Pons (tissue), 1 donor: ENCODE data around the gene RIMKLA.

ENCODE experiments used
- DNase-seq: peaks from one replicate; pipeline ENCODE4 v3.0.0-alpha.2; 2016; ENCODE audit warnings: low spot score

Gene RIMKLA, protein sequence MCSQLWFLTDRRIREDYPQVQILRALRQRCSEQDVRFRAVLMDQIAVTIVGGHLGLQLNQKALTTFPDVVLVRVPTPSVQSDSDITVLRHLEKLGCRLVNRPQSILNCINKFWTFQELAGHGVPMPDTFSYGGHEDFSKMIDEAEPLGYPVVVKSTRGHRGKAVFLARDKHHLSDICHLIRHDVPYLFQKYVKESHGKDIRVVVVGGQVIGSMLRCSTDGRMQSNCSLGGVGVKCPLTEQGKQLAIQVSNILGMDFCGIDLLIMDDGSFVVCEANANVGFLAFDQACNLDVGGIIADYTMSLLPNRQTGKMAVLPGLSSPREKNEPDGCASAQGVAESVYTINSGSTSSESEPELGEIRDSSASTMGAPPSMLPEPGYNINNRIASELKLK

DNA sequence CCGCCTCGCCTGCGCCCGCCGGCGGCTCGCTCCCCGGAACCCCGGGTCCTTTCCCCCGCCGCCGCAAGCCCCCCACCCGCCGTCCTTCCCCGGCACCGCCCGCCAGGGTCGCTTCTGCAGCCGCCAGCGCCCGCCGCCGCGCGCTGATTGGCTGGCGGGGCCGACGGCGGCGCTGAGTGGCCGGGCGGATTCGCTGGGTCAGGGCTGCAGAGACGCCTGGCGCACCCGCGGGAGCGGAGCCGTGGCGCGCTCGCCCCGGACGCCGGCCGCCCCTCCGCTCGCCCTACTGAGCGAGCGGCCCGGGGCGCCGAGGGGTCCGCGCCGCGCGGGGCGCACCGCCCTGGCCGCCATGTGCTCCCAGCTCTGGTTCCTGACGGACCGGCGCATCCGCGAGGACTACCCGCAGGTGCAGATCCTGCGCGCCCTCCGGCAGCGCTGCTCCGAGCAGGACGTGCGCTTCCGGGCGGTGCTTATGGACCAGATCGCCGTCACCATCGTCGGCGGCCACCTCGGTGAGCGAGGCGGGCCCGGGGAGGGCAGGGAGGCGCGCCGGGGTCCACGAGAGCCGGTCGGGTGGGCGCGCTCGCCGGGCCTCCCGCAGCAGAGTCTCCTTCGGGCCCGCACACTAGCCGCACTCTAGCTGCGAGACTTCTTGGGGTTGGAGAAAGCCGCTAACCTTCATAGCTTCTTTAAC lies at the start of gene RIMKLA:
Gene RIMKLA (plus strand): TSS at position 207 of the 694 bp plus-strand sequence. CDS start 143 bp downstream, at position 350.
- peak; percentile 48 for DNase-seq

DNA sequence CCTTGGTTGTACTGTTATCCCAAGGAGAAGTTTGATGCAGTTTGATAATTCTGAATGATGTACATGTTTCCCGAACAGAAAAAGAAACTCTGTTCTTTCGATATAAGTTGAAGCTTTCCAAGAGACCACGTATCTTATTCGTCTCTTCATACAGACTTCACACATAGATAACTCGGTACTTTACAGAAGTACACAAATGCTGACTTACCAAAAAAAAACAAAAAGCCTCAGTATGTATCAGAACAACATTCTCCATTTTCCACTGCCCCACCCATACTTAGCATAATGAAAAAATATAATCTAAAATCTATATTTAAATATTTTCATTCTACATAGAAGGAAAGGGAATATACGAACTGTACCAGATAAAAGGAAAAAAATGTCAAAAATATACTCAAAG lies 47.7 kb upstream of the RIMKLA start:
- DNase-seq, result no peak

DNA sequence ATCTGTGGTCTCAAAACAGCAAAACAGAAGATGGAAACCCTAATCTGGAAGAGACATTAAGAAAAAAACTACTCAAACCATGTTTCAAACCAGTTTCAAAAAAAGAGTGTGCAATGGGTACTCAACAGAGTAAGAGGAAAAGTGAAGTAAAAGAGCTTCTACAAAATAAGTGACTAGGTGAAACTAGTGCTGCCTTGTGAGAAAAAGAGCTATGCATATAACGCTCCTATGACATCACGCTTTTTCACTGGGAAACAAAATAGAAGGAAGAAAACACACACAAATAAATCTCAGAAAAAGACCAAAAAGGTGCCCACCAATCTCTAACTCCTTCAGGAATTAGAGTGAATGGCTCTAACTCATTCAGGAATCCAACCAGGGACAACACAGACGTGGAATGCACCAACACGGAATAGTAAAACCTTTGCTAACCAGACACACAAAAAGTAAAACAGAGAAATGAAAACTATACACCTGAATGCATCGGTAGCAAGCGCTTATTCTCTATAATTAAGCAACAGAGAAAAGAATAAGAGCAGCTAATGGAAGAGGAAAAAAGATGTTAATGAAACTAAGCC lies 46.8 kb upstream of the RIMKLA start:
- no peak for DNase-seq

DNA sequence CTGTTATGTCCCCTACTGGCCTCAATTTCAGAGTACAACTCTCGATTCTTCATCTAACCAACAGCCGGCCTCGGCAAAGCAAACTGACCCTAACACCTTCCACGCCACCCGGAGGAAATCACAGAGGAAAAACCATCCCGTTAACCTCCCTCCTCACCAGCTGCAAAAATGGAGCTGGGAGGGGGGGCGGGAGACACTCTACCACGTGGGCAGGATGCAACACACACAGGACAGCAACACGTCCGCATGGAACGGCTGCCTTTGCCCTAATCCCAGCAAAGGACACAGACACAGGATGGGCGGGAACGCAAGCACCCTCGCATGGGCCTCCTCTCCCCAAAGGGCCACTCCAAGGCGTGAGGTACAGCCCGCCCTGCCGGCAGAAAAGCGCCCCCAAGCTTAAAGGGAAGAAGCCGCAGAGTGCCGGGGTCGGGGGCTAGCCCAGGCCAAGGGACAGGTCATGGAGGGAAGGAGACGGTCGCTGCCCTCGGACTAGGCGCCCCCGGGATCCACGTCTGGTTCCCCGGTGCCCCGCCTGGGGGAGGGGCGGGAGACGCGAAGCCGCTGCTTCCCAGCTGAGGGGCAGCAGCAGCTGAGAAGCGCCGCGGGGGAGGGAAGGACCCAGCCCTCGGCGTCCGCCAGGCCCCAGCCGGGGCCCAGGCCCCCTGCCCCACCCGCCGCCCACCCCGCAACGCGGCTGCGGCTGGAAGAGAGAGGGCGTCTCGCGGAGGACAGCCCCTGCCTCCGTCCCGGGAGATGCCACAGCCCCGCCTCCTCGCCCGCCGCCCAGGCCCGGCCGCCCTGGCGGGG lies 46.1 kb upstream of the RIMKLA start:
- peak; percentile 61 for DNase-seq

DNA sequence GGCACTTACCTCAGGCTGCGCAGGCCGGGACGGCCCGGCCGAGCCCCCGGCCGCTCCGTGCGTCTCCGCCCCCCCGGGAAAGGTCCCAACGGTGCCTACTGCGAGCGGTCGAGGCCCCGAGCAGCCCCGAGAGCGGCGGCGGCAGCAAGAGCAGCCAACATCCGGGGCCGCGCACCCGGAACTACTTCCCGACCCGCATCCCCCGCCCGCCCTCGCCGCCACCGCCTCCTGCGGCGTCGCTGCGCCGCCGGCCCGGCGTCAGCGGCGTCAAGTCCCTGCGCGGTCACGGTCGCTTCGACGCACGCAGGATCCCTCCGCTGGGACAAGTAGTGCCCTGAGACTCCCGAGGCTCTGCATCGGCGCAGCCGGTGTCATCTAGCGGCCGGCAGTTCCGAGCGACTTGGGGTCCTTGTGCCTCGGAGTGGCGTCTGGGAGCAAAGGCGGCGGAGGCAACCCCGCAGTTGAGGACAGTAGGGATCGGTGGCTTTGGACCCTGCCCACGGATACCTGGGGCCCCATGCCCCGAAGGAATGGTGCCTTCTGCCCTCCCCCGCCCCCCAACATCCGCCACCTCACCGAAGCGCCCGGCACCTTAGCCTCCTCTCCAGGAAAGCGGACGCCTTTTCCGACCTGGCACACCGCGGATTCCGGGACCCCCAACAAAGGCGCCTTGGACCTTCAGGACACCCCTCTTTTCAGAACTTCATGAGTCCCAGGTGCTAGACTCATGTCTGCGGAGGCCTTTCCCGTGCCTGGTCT lies 45.4 kb upstream of the RIMKLA start, which contains the start of gene FOXJ3:
Gene FOXJ3 (minus strand): TSS at position 186 of the 759 bp plus-strand sequence. CDS start 24,142 bp downstream, outside the sequence.
- peak; percentile 81 for DNase-seq

DNA sequence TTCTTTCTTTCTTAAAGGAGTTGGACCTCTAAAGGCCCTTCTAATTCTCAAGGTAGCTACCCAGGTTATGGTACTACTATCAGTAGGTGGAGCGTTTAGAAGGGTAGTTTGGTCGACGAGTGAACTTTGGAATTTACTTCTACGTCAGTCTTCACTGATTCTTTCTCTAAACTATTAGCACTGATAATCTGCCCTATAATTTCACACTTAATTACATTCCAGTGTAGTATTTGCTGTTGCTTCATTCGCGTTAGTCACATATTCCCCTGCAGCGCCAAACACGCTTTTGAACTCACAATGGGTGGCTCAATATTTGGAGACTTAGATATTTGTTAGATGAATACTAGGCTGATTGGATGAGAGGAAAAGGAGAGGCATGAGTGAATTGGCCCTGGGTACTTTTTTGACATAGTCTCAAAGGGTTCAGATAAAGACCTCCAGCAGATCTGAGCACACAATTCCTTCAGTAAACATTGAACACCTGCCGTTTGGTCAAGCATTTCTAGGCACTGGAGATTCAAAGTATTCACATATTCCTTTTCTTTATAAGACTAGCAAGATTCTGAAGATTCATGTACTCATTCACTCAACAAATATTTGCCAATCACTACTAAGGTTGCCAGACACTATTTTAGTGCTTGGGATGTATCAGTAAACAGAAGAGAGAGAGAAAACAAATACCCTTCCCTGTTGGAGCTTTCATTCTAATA lies 44.6 kb upstream of the RIMKLA start:
- peak; percentile 28 for DNase-seq

DNA sequence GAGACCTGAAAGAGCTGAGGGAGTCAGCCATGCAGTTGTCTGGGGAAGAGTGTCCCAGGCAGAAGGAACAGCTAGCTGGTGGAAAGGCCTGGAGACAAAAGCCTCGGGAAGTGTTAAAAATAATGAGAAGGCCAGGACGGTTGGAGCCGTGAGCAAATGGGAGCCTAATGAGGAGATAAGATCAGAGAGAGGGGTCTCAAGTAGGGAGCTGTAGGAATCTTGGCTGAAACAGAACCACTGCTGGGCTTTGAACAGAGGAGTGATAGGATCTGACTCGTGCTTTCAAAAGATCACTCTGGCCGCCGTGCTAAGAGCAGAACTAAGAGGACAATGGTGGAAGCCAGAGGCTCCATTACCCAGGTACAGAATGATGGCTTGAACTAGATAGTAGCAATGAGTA lies 43.6 kb upstream of the RIMKLA start:
- no peak for DNase-seq

DNA sequence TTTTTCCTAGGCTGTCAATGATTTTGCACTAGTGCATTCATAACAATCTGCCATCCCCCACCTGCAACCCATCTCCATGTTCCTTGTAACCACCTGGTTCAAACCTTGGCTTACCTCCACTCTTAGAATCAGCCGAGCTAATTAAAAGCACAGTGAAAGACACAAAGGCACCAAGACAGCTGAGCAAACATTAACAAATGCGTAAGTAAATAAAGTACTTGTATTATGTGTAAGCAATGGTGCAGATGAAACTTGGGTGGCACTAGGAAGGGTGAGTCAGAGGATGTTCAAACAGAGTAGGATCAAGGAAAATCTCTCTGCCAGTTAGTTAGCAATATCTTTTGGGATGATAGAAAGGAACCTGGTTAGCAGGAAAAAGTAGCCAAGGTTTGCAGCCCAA lies 40.5 kb upstream of the RIMKLA start:
- no peak for DNase-seq

DNA sequence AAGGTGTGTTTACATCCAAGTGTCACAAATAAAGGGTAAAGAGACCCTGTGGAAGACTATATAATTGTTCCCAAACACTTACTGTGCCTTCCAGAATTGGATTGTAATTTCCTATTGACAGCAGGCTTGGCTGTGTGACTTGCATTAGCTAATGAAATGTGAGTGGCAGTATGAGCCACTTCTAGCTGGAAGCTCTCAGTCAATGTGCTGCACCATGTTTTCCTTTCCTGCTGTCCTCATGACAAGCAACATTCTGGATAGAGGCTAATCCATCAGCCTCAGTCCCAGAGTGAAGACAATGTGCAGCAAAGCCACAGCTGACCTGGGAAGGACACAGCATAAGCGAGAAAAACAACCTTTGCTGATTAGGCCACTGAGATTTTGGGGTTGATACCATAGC lies 39.7 kb upstream of the RIMKLA start:
- DNase-seq, result peak; percentile 29

DNA sequence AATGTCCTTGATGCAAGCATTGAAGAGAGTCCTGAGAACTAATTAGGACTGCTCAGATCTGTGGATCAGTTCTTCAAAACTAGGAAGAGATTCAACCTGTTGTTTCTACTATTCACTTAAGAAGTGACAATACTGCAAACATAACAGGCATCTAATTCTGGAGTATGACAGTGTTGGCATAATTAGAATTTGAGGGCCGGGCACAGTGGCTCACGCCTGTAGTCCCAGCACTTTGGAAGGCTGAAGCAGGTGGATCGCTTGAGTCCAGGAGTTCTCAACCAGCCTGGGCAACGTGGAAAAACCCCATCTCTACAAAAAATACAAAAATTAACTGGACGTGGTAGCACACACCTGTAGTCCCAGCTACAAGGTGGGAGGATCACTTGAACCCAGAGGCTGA lies 37.5 kb upstream of the RIMKLA start:
- no peak for DNase-seq

DNA sequence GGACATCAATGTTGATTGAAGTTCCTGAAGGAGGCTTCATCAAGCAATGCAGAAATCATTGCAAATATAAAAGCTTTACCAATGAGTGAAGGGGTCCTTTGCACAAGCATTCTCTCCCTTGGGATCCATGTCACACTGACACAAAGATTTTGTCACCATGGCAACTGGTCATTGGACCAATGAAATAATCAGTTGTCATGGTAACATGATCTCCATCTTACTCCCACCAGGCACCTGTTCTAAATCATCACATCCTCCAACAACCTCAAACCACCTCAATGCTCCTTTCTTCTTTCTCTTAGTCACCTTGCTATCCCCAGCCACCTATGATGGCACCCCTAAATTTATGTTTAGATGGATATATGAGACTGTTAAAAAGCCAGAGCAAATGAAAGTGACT lies 32.1 kb upstream of the RIMKLA start:
- DNase-seq, result no peak

DNA sequence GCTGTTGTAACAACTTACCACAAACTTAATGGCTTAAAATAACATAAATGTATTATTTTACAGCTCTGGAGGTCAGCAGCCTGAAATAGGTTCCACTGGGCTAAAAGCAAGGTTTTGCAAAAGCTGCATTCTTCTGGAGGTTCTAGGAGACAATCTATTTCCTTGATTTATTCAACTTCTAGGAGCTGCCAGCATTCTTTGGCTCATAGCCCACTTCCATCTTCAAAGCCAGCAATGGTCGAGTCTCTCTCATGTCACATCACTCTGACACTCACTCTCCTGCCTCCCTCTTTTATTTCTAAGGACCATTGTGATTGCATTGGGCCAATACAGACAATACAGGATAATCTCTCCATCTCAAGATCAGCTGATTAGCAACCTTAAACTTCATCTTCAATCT lies 30.5 kb upstream of the RIMKLA start:
- no peak for DNase-seq

DNA sequence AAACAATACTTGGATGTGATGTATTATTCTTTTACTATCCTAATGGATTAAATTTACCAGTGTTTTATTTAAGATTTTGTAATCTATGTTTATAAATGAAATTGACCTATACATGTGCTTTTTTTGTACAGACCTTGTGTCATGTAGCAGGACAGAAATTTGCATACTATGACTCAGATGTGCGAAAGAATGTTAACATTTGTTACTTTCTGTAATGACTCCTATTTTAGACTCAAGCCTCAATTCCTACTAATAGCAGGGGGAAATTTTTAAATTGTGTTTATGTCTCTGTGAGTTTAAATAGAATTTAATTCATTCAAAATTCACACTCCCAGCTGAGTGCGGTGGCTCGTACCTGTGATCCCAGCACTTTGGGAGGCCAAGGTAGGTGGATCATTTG lies 21.8 kb upstream of the RIMKLA start:
- DNase-seq, result no peak

DNA sequence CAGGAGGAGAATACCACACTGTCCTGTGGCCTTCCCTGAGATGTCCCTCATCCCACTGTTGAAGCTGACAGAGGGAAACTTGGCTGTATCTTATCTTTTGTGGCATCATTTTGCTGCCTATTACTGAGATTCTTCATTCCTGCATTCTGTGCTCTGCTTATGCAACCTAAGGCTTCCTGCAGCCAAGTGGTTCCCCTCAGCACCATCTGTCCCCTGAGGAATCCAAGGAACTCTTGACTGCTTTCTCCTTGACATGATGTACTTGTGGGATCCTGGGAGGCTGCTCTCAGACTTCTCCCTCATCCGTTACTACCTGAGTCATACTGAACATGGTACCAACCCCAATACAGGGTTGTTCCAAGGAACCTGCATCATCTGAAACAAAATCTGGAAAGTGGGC lies 21.1 kb upstream of the RIMKLA start:
- peak; percentile 14 for DNase-seq

DNA sequence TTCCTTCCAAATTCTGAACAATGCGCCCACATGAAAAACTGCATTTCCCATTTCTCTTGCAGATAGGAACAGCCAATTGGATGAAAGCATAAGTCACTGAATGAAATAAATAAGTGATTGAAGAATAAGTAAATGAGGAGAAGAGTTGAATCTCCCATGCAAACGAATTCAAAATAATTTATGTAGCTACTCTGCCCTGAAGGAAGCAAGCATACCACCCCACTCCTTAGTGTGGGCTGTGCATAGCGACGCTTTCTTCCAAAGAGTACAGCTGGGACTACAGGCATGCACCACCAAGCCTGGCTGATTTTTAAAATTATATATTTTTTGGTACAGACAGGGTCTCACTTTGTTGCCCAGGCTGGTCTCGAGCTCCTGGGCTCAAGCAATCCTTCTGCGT lies 16.5 kb upstream of the RIMKLA start:
- no peak for DNase-seq

DNA sequence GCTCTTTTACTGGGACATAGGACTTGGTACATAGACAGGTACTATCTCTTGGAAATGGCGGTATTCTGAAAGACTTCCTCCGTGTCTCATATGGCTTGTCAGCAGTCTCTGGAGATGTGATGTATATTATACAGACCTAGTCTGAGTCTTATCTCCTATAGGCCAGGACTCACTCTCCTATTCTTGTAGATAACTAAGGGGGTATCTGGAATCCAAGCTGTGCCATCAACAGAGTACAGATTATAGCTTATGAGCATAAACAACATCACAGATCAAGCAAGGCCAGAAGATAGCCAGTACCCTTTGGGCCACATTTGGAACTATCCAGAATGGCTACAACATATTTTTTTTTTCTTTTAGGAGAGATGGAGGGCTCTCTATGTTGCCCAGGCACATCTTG lies 16.1 kb upstream of the RIMKLA start:
- DNase-seq, result no peak

DNA sequence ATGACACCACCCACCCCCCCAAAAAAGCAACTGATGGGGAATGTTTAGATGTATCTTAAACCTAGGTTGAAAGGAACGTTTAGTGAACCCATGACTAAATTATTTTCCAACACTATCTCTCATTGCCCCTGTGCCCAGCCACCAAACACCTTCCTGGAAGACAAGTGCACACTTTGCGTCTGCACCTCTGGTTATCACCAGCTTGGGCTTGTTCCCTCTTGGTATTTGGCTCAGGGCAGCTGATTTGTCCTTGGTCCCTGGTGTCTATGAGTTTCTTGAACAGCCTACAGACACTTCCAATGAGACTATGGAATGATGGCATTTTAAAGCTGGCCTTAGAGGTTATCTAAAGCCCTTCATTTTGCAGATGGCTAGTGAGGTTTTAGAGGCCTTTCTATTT lies 15.5 kb upstream of the RIMKLA start:
- no peak for DNase-seq

DNA sequence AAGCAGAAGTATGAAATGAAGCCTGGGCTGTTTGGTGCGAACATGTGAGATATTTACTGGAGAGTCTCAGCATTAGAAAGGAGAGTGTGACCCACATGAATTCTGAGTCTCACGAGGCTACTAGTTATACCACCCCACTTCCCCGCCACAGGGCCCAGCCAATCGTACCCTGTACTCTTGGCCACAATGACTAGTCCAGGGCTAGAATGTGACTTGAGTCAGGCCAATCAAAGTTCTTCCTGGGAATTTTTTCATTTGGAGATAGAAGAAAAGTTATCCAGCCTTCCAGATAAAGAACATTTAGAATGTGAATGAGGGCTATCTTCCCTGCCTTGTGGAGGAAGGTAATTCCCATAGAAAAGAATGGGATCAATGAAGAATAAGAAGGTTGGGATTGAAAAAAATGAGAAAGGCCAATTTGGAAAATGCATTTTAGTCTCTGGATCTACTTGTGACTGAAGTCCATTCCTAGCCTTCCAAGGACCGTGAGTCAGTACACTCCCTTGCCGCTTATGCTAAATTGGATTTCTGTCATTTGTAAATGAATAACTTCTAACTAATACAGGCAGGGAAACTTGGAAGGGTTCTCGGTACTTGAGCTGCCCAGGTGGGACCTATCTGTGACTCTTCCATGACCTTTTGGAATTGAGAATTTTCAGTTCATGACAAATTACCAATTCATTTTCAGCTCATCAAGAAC lies 12.3 kb upstream of the RIMKLA start:
- no peak for DNase-seq

DNA sequence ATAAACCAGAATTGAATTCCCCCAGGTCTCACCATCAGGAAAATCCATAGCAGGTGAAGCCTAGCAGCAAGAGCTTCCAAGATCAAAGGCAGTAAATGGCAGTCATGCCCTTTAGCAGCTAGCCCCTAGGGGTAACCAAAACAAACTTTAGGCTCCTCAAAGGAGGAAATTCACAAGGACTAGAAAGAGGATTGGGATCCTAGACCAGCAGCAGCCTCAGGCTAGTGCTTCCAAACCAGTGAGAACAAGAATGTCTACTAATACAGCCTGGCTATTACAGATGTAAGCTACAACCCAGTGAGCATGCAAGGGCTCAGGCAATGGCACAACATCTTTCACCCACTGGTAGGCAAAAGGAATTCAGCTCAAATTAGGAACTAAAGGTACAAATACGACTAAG lies 11.1 kb upstream of the RIMKLA start:
- no peak for DNase-seq

DNA sequence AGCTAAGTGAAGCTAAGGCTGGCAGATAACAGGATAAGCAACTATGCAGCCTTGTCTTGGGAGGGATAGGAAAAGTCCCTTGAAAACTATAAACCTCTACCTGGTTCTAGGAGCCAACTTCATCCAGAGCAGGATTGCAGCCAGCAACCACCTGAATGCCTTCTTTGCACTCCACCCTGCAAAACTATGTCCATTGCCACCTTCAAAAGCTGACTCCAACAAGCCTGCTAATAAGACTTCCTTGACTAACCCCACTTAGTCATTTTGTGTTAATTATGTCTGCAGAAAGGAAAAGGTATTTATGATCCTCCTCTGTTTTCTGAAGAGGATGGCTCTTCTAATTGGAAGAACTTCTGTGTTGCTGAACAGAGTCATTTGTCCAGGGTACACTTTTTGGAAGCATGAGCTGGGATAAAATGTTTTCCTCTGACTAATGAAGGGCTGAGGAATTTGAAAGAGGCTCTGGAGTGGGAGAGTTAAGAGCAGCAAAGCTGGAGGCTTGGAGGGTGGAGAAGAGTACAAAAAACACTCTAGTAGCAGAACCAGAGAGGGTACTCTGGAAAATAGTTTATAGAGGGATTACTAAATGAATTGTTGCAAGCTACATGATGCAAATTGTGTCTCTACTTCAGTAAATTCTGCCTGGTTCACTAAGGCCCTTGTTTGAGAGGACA lies 9.6 kb upstream of the RIMKLA start:
- no peak for DNase-seq
